Hepatocyte (in vitro differentiated cells): ENCODE measurements around the gene CCDC85C.

Experiments
- CTCF ChIP-seq: fragments of 200-600 bp; sonication (generic); IDR thresholded peaks from 2 replicates; pipeline ENCODE4 v1.5.1; 2016; ENCODE audit warnings: antibody characterized with exemption, mild to moderate bottlenecking; ENCODE audit not compliant: poor library complexity
- EZH2phosphoT487 ChIP-seq: fragments of 200-600 bp; sonication (generic); IDR thresholded peaks from one replicate; pipeline ENCODE4 v1.6.1; 2018; ENCODE audit warnings: antibody characterized with exemption, mild to moderate bottlenecking, low read depth, moderate library complexity; ENCODE audit not compliant: unreplicated experiment, severe bottlenecking

GRCh38 chr14:99542566-99542965 is 61.4 kb downstream of the CCDC85C start:
- no peak for TF ChIP-seq CTCF
- no peak for TF ChIP-seq EZH2phosphoT487
